ENCODE results near the gene NPC1L1. TPM values are rescaled to one million over a fixed set of nuclear protein-coding genes. Genes with fewer than 3 reads are reported as not detected.

NPC1L1 gene
- total RNA-seq, 1 experiment from 2014 or later: 0.04 TPM

GRCh38 chr7:44587843-44588711, 46.9 kb upstream of the NPC1L1 start:
- no peaks in the 10 kb centered on the region for H3K27me3 ChIP-seq (ENCODE audit: low read length)
- H3K4me1 ChIP-seq (ENCODE audit: insufficient read depth, low read length): peaks cover 9% of the 10 kb centered on the region; the same call in 1 of the 2 replicates
- H3K4me3 ChIP-seq (ENCODE audit: low read length): no peak overlapping the region
- H3K79me2 ChIP-seq (ENCODE audit: low read length): no peaks in the 10 kb centered on the region
- intact Hi-C loops (cut with micrococcal nuclease): loop anchor here (1.0 to 5.0 kb wide), 7 partner anchors 51 to 548 kb away; partner anchors contain the start of genes H2AZ2, PPIA and ZMIZ2
- H3K27ac ChIP-seq (ENCODE audit: low read length): peak overlapping the region; percentile 65
- H3K4me2 ChIP-seq (ENCODE audit: low read length): peak overlapping the region; percentile 65
- no peaks in the 10 kb centered on the region for H3K36me3 ChIP-seq (ENCODE audit: low read depth, low read length)
- ATAC-seq (peak; percentile 88), DNase-seq (peak; percentile 77)
- H2AFZ ChIP-seq (ENCODE audit: low read length): peak overlapping the region; percentile 69; the same call in 1 of the 2 replicates
- TF ChIP-seq EZH2phosphoT487 (IDR thresholded peaks at IDR 0.05; ENCODE audit: borderline replicate concordance, low read length) (no peak), CTCF (conservative IDR thresholded peaks at IDR 0.05; ENCODE audit: low read depth, low read length) (peak; percentile 87), EZH2 (IDR thresholded peaks at IDR 0.05; ENCODE audit: low read length, unreplicated experiment) (no peak)
- no peaks in the 10 kb centered on the region for H3F3A ChIP-seq (ENCODE audit: low read length, unreplicated experiment)
- no peaks in the 10 kb centered on the region for H4K20me1 ChIP-seq (ENCODE audit: low read length)
- BruUV-seq (replicated peaks): no TSS peak
- ChIA-PET POLR2A (ENCODE audit: unreplicated experiment) (no interaction called here), CTCF (interaction anchor here (0.5 to 1.0 kb wide), 6 partner anchors 19 to 259 kb away, joined by 3 to 5 read pairs (median 3); no protein-coding TSS in a partner anchor)
- peak overlapping the region; percentile 74 for H3K9ac ChIP-seq (ENCODE audit: low read length)
- no peaks in the 10 kb centered on the region for H3K9me3 ChIP-seq (ENCODE audit: low read length)
- no peaks in the 10 kb centered on the region for H3K9me2 ChIP-seq (replicated peaks; ENCODE audit: low read length)

GRCh38 chr7:44583146-44583865, 42.2 kb upstream of the NPC1L1 start:
- Histone ChIP-seq H3K9ac (ENCODE audit: low read length) (peak overlapping the region; percentile 89), H3K79me2 (ENCODE audit: low read length) (peaks cover 34% of the 10 kb centered on the region), H3K27me3 (ENCODE audit: low read length) (no peaks in the 10 kb centered on the region), H3K9me2 (replicated peaks; ENCODE audit: low read length) (no peaks in the 10 kb centered on the region), H2AFZ (ENCODE audit: low read length) (0 out of 2 replicates have a peak overlapping the region, but pooled peaks have one; percentile 86), H3K27ac (ENCODE audit: low read length) (peak overlapping the region; percentile 73; the same call in 1 of the 2 replicates), H3K4me2 (ENCODE audit: low read length) (peak overlapping the region; percentile 85), H3K4me1 (ENCODE audit: insufficient read depth, low read length) (peaks cover 16% of the 10 kb centered on the region), H3K4me3 (ENCODE audit: low read length) (peak overlapping the region; percentile 88), H3K9me3 (ENCODE audit: low read length) (no peaks in the 10 kb centered on the region), H3K36me3 (ENCODE audit: low read depth, low read length) (peaks cover 14% of the 10 kb centered on the region), H3F3A (ENCODE audit: low read length, unreplicated experiment) (no peaks in the 10 kb centered on the region), H4K20me1 (ENCODE audit: low read length) (no peaks in the 10 kb centered on the region)
- POLR2A ChIA-PET (ENCODE audit: unreplicated experiment): no interaction called here
- intact Hi-C loops (cut with micrococcal nuclease): no loop called here
- TF ChIP-seq CTCF (conservative IDR thresholded peaks at IDR 0.05; ENCODE audit: low read depth, low read length) (no peak), EZH2phosphoT487 (IDR thresholded peaks at IDR 0.05; ENCODE audit: borderline replicate concordance, low read length) (no peak), EZH2 (IDR thresholded peaks at IDR 0.05; ENCODE audit: low read length, unreplicated experiment) (no peak)
- DNase-seq: no peak
- CTCF ChIA-PET: interaction anchor here (0.9 kb wide), 1 partner anchor 9 kb away, joined by 6 read pairs; no protein-coding TSS in a partner anchor
- no TSS peak for BruUV-seq (replicated peaks)
- no peak for ATAC-seq
